Measurements from ENCODE around the gene MARCHF10. TPM values are rescaled to one million over a fixed set of nuclear protein-coding genes. Genes with fewer than 3 reads are reported as not detected.

Gene MARCHF10
- total and polyA plus RNA-seq, 2 of the 4 experiments (the other 2 are of a cell fraction) = 0.18 to 0.74 TPM

DNA sequence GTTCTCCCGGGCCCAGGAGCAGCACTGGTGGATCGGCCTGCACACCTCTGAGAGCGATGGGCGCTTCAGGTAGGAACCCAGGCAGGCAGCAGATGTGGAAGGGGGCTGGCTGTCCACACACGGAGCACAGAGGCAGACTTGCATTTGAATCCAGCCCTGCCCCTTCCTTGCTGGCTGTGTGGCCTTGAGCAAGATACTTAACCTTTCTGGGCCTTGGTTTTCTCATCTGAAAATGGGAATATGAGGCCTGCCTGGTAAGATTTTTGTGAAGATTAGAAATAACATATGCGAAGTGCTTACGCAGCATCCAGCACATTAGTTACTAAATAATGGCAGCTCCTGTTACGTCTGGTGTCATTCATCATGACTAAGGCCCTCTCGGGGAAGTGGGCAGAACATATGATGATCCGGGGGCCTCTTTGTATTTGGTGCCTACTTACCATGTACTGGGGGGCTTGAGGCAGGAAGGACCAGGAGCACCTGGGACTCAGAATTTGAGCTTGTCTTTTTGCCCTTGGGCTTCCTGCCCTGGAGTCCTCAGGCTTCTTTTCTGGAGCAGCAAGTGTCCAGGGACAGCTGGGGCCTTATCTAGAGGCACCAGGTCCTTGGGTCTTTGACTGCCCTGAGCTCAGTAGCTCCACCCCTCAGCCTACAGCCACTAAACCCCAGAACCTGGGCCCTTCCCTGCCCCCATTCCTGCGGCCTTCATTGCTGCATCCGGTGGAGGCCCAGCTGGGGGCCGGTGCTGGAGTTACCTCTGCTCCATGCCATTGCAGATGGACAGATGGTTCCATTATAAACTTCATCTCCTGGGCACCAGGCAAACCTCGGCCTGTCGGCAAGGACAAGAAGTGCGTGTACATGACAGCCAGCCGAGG is 126.8 kb downstream of the MARCHF10 start:
- no peak overlapping the region for H3K4me2 ChIP-seq (ENCODE audit: low read depth, low read length)
- intact Hi-C loops (cut with micrococcal nuclease) = no loop called here
- H4K91ac ChIP-seq (ENCODE audit: insufficient read depth, low read depth, low read length) = no peak overlapping the region
- no peak overlapping the region for H3K23ac ChIP-seq (ENCODE audit: low read depth, low read length)
- no peak overlapping the region for H2BK5ac ChIP-seq (ENCODE audit: low read depth, low read length, poor library complexity, severe bottlenecking)
- ChIA-PET CTCF (no interaction called here), POLR2A (ENCODE audit: unreplicated experiment) (no interaction called here)
- H4K20me1 ChIP-seq (ENCODE audit: insufficient read depth, low read length) = no peaks in the 10 kb centered on the region
- no peak overlapping the region for H3K4ac ChIP-seq (ENCODE audit: low read depth, low read length)
- H4K5ac ChIP-seq (ENCODE audit: low read depth, low read length) = no peak overlapping the region
- no peaks in the 10 kb centered on the region for H3K27me3 ChIP-seq (ENCODE audit: control insufficient read depth, insufficient read depth, low read length)
- BruUV-seq (replicated peaks) = no TSS peak
- H4K8ac ChIP-seq (ENCODE audit: low read depth in 2 of 2, low read length in 2 of 2) = no peak overlapping the region
- no peak overlapping the region for H3K4me3 ChIP-seq (ENCODE audit: insufficient read depth, low read depth, low read length)
- H2AFZ ChIP-seq (replicated peaks; ENCODE audit: low read length, poor library complexity) = no peak overlapping the region
- ATAC-seq (ENCODE audit: low read depth) (no peak), DNase-seq (no peak)
- H3K14ac ChIP-seq (replicated peaks; ENCODE audit: low read depth, low read length) = no peak overlapping the region
- no peaks in the 10 kb centered on the region for H3K9me1 ChIP-seq (ENCODE audit: insufficient read depth, low read length)
- H2BK120ac ChIP-seq (ENCODE audit: low read depth, low read length) = no peak overlapping the region
- no peaks in the 10 kb centered on the region for H3K9me3 ChIP-seq (ENCODE audit: control insufficient read depth, insufficient read depth, low read length)
- peaks cover 68% of the 10 kb centered on the region for H3K36me3 ChIP-seq (ENCODE audit: control insufficient read depth, insufficient read depth, low read length)
- dilution Hi-C loops (cut with HindIII; ENCODE audit: low sequenced_read_pairs, unreplicated experiment) = no loop called here
- H2BK15ac ChIP-seq (ENCODE audit: low read depth, low read length) = no peak overlapping the region
- no peak overlapping the region for H3K27ac ChIP-seq (ENCODE audit: insufficient read depth, low read length)
- no peak overlapping the region for H2AK5ac ChIP-seq (ENCODE audit: low read depth, low read length)
- H3K56ac ChIP-seq (ENCODE audit: extremely low read depth, insufficient read depth, low read length) = no peak overlapping the region
- H2BK20ac ChIP-seq (ENCODE audit: low read depth, low read length) = no peak overlapping the region
- no peak overlapping the region for H2AK9ac ChIP-seq (replicated peaks; ENCODE audit: low read depth, low read length, poor library complexity)
- H3K4me1 ChIP-seq (ENCODE audit: control insufficient read depth, insufficient read depth, low read length) = no peaks in the 10 kb centered on the region
- 100% methylated on average over 5 of the region's 17 CpGs; no CpG with 5 or more reads in 1 of the 2 experiments for WGBS, 2 experiments (ENCODE audit: extremely low coverage in 2 of 2, insufficient read length in 1 of 2)
- H3K18ac ChIP-seq (ENCODE audit: low read depth, low read length) = no peak overlapping the region
- H3K9ac ChIP-seq (ENCODE audit: low read depth, low read length) = no peak overlapping the region
- peaks cover 0 to 6% of the 10 kb centered on the region in 2 experiments; a peak in 1 of 4 replicates for H3K79me1 ChIP-seq (ENCODE audit: low read depth in 1 of 2, low read length in 2 of 2)
- in situ Hi-C loops (cut with MboI; ENCODE audit: low sequenced_read_pairs) = no loop called here
- TF ChIP-seq FOS (IDR thresholded peaks at IDR 0.05; ENCODE audit: low read depth, low read length) (no peak), POLR2A (IDR thresholded peaks at IDR 0.05; ENCODE audit: low read depth, low read length) (no peak), MAZ (IDR thresholded peaks at IDR 0.05; ENCODE audit: borderline replicate concordance, low read depth, low read length) (no peak), MXI1 (IDR thresholded peaks at IDR 0.05; ENCODE audit: borderline replicate concordance, low read depth, low read length) (no peak), RFX5 (IDR thresholded peaks at IDR 0.05; ENCODE audit: low read depth, low read length) (no peak), CEBPB (IDR thresholded peaks at IDR 0.05; ENCODE audit: low read depth, low read length) (no peak), RCOR1 (IDR thresholded peaks at IDR 0.05; ENCODE audit: insufficient replicate concordance, low read length) (no peak), NFE2L2 (IDR thresholded peaks at IDR 0.05; ENCODE audit: low read depth, low read length) (no peak), CHD1 (IDR thresholded peaks at IDR 0.05; ENCODE audit: low read depth, low read length) (no peak), BHLHE40 (IDR thresholded peaks at IDR 0.05; ENCODE audit: low read depth, low read length) (no peak), MAFK (IDR thresholded peaks at IDR 0.05; ENCODE audit: low read depth, low read length) (no peak), SMC3 (IDR thresholded peaks at IDR 0.05; ENCODE audit: low read depth, low read length) (no peak), RAD21 (IDR thresholded peaks at IDR 0.05; ENCODE audit: low read length) (no peak)
- TF ChIP-seq, protein P1, sequence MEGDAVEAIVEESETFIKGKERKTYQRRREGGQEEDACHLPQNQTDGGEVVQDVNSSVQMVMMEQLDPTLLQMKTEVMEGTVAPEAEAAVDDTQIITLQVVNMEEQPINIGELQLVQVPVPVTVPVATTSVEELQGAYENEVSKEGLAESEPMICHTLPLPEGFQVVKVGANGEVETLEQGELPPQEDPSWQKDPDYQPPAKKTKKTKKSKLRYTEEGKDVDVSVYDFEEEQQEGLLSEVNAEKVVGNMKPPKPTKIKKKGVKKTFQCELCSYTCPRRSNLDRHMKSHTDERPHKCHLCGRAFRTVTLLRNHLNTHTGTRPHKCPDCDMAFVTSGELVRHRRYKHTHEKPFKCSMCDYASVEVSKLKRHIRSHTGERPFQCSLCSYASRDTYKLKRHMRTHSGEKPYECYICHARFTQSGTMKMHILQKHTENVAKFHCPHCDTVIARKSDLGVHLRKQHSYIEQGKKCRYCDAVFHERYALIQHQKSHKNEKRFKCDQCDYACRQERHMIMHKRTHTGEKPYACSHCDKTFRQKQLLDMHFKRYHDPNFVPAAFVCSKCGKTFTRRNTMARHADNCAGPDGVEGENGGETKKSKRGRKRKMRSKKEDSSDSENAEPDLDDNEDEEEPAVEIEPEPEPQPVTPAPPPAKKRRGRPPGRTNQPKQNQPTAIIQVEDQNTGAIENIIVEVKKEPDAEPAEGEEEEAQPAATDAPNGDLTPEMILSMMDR (conservative IDR thresholded peaks at IDR 0.05; ENCODE audit: low read depth, low read length) = no peak
- TF ChIP-seq, protein P2, sequence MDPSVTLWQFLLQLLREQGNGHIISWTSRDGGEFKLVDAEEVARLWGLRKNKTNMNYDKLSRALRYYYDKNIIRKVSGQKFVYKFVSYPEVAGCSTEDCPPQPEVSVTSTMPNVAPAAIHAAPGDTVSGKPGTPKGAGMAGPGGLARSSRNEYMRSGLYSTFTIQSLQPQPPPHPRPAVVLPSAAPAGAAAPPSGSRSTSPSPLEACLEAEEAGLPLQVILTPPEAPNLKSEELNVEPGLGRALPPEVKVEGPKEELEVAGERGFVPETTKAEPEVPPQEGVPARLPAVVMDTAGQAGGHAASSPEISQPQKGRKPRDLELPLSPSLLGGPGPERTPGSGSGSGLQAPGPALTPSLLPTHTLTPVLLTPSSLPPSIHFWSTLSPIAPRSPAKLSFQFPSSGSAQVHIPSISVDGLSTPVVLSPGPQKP (IDR thresholded peaks at IDR 0.05; ENCODE audit: borderline replicate concordance, low read depth, low read length) = no peak

All from IMR-90 (cell line).